IPS DF 6.9 (cell line): Measurements from ENCODE around the gene TAOK3.
"Not testable (repeated sequence)": the region's sequence is repeated elsewhere in the genome, so short reads cannot be mapped to it uniquely, and the experiment has no call there.

Source experiments
- DNase-seq: peaks from one replicate; pipeline ENCODE4 v3.0.0-alpha.2; 2013; ENCODE audit warnings: low read depth, low spot score
- H3K27ac ChIP-seq: one replicate; pipeline ENCODE4 v1.5.1; 2013; ENCODE audit warnings: low read length, control low read depth
- H3K27me3 ChIP-seq: 2 replicates; pipeline ENCODE4 v1.6.1; 2013; ENCODE audit warnings: mild to moderate bottlenecking, low read length; ENCODE audit not compliant: control insufficient read depth, insufficient read depth
- H3K36me3 ChIP-seq: 2 replicates; pipeline ENCODE4 v1.6.1; 2013; ENCODE audit warnings: low read length; ENCODE audit not compliant: control insufficient read depth, insufficient read depth
- H3K4me1 ChIP-seq: 2 replicates; pipeline ENCODE4 v1.6.1; 2013; ENCODE audit warnings: low read length; ENCODE audit not compliant: control insufficient read depth, insufficient read depth
- H3K4me3 ChIP-seq: 2 replicates; pipeline ENCODE4 v1.5.1; 2013; ENCODE audit warnings: mild to moderate bottlenecking, low read length
- H3K9me3 ChIP-seq: 2 replicates; pipeline ENCODE4 v1.6.1; 2013; ENCODE audit warnings: low read length, inconsistent platforms; ENCODE audit not compliant: control insufficient read depth, insufficient read depth
- WGBS: extraction: QIAGEN DNeasy Blood & Tissue Kit; methylation state at CpG from one replicate; pipeline ENCODE4 v1.1.7; 2013; ENCODE audit warnings: mixed read lengths, missing lambda C conversion rate; ENCODE audit not compliant: insufficient read length, insufficient coverage; 5-methylcytosine and 5-hydroxymethylcytosine counted together

TAOK3 gene

DNA sequence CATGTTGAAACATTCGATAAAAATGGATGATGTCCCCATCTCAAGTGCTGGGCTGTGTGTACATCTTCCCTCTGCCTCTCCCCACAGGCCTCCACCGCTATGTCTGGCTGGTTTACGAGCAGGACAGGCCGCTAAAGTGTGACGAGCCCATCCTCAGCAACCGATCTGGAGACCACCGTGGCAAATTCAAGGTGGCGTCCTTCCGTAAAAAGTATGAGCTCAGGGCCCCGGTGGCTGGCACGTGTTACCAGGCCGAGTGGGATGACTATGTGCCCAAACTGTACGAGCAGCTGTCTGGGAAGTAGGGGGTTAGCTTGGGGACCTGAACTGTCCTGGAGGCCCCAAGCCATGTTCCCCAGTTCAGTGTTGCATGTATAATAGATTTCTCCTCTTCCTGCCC is 228.2 kb downstream of the TAOK3 start:
- no peaks in the 10 kb centered on the region for H3K4me1 ChIP-seq
- no peak for DNase-seq
- no peak overlapping the region for H3K27ac ChIP-seq
- H3K27me3 ChIP-seq: no peaks in the 10 kb centered on the region
- H3K9me3 ChIP-seq: no peaks in the 10 kb centered on the region
- peaks cover 36% of the 10 kb centered on the region for H3K36me3 ChIP-seq
- no peak overlapping the region for H3K4me3 ChIP-seq
- WGBS: no CpG with 5 or more reads among the region's 13 CpGs

DNA sequence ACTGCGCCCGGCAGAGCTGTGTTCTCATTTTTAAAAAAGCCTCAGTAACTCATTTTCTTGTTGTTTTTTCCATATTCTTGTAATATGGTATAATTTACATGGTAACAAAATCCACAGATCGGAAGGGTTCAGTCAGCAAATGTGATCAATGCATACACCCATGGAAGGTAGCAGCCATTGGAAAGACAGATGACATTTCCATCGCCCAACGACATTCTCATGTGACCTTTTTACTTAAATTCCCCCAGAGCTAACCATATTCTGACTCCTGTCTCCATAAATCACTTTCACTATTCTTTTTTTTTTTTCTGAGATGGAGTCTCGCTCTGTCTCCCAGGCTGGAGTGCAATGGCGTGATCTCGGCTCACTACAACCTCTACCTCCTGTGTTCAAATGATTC is 231.9 kb downstream of the TAOK3 start:
- no CpG with 5 or more reads among the region's 8 CpGs for WGBS
- Histone ChIP-seq H3K9me3 (no peaks in the 10 kb centered on the region), H3K36me3 (peaks cover 36% of the 10 kb centered on the region), H3K27me3 (no peaks in the 10 kb centered on the region), H3K4me1 (no peaks in the 10 kb centered on the region), H3K4me3 (no peak overlapping the region), H3K27ac (no peak overlapping the region)
- no peak for DNase-seq

DNA sequence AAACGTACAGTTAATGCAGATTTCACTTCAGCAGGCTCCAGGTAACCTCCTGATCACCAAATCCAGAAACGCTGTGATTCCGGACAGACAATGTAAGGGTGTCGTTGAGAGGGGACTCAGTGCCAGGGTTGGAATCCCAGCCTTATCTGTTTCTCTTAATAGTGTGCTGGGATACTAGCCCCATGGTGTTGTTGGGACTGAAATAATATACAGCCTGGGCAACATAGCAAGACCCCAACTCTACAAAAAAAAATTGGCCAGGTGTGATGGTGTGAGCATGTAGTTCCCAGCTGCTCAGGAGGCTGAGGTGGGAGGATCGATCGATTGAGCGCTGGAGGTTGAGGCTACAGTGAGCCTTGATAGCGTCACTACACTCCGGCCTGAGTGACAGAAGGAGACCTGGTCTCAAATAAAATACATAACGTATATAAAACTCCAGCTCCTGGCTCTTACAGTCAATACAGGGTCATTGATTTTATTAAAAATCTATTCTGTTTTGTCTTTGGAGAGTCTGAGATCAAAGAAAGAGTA is 235.5 kb downstream of the TAOK3 start:
- Histone ChIP-seq H3K9me3 (no peaks in the 10 kb centered on the region), H3K27me3 (no peaks in the 10 kb centered on the region), H3K4me1 (no peaks in the 10 kb centered on the region), H3K27ac (no peak overlapping the region), H3K4me3 (peak overlapping the region; percentile 51; the same call in 1 of the 2 replicates), H3K36me3 (peaks cover 14% of the 10 kb centered on the region; the same call in 1 of the 2 replicates)
- no CpG with 5 or more reads among the region's 10 CpGs for WGBS
- no peak for DNase-seq

DNA sequence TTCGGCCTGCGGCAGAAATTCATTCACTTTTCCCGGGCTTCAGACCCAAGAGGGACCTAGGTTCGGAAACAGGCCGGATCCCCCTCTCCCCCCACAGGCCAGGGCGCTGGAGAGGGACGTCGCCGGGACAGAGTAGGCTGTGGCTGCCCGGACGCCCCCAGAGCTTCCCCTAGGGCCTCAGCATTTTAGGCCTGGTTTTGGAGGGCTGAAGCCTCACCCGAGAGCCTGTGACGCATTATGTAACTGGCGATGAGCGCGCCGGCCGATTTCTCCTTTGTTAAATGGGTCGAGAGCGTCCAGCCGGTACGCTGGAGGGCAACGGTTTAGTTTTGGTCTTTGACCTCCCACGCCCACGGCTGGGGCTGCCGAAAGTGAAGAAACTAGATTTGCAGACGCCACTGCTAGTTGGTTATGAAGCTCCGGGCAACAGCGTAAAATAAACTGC is 236.1 kb downstream of the TAOK3 start:
- H3K4me1 ChIP-seq: no peaks in the 10 kb centered on the region
- no CpG with 5 or more reads among the region's 29 CpGs for WGBS
- H3K9me3 ChIP-seq: no peaks in the 10 kb centered on the region
- peak overlapping the region; percentile 51 for H3K4me3 ChIP-seq
- H3K27ac ChIP-seq: no peak overlapping the region
- H3K36me3 ChIP-seq: peaks cover 14% of the 10 kb centered on the region; the same call in 1 of the 2 replicates
- no peak for DNase-seq
- no peaks in the 10 kb centered on the region for H3K27me3 ChIP-seq

DNA sequence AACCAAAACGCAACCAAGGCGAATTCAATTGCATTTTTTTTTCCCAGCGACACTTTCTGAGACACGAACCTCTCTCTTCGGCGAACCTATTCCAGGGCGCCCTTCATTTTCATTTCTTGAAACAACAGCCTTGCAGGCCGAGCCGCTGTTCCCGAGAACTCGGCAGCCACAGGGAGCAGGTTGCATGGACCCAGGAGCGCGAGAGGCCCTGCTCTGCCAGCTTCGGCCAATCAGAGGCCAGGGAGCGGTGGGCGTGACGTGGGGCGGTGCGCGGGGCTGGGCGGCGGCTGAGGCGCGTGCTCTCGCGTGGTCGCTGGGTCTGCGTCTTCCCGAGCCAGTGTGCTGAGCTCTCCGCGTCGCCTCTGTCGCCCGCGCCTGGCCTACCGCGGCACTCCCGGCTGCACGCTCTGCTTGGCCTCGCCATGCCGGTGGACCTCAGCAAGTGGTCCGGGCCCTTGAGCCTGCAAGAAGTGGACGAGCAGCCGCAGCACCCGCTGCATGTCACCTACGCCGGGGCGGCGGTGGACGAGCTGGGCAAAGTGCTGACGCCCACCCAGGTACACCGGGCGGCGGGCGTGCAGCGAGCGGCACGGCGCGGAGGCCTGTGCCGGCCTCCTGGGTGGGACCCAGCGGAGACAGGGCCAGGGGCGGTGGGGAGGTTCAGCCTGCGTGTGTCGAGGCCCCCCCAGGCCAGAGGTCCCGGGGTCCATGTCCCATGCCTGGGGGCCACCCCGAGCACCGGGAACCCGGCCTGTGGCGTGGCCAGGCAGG is 236.7 kb downstream of the TAOK3 start, which contains the start of gene PEBP1:
TSS of gene PEBP1 (plus strand) at position 337 of the 771 bp plus-strand sequence. CDS start at position 423, 86 bp downstream.
- WGBS: no CpG with 5 or more reads among the region's 70 CpGs

DNA sequence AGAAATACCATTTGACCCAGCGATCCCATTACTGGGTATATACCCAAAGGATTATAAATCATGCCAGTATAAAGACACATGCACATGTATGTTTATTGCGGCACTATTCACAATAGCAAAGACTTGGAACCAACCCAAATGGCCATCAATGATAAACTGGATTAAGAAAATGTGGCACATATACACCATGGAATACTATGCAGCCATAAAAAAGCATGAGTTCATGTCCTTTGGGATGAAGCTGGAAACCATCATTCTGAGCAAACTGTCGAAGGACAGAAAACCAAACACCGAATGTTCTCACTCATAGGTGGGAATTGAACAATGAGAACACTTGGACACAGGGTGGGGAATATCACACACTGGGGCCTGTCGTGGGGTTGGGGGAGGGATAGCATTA is 243.3 kb downstream of the TAOK3 start:
- not testable (repeated sequence) for H3K4me3 ChIP-seq, H3K27ac ChIP-seq, H3K36me3 ChIP-seq, H3K4me1 ChIP-seq, H3K9me3 ChIP-seq, H3K27me3 ChIP-seq, DNase-seq
- no CpG with 5 or more reads among the region's 5 CpGs for WGBS

More for the DNA sequence above, 236.7 kb downstream of the TAOK3 start, which contains the start of gene PEBP1:
- no peaks in the 10 kb centered on the region for H3K9me3 ChIP-seq
- peaks cover 11% of the 10 kb centered on the region; the same call in 1 of the 2 replicates for H3K36me3 ChIP-seq
- peak within 1 kb of the TSS; percentile 51 for H3K4me3 ChIP-seq
- H3K27ac ChIP-seq: no peak within 1 kb of the TSS
- H3K27me3 ChIP-seq: no peaks in the 10 kb centered on the region
- no peaks in the 10 kb centered on the region for H3K4me1 ChIP-seq
- peak; percentile 61 for DNase-seq

DNA sequence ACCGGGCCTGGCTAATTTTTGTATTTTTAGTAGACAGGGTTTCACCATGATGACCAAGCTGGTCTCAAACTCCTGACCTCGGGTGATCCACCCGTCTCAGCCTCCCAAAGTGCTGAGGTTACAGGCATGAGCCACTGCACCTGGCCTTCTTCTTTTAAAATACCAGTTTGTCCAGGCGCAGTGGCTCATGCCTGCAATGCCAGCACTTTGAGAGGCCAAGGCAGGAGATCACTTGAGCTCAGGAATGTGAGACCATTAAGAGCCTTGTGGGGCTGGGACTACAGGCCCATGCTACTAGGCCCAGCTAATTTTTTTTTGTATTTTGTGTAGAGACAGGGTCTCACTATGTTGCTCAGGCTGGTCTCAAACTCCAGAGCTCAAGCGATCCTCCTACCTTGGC is 244.8 kb downstream of the TAOK3 start:
- no peaks in the 10 kb centered on the region for H3K4me1 ChIP-seq
- H3K9me3 ChIP-seq: no peaks in the 10 kb centered on the region
- no CpG with 5 or more reads among the region's 5 CpGs for WGBS
- H3K27ac ChIP-seq: no peak overlapping the region
- H3K27me3 ChIP-seq: no peaks in the 10 kb centered on the region
- H3K36me3 ChIP-seq: no peaks in the 10 kb centered on the region
- no peak for DNase-seq
- no peak overlapping the region for H3K4me3 ChIP-seq

DNA sequence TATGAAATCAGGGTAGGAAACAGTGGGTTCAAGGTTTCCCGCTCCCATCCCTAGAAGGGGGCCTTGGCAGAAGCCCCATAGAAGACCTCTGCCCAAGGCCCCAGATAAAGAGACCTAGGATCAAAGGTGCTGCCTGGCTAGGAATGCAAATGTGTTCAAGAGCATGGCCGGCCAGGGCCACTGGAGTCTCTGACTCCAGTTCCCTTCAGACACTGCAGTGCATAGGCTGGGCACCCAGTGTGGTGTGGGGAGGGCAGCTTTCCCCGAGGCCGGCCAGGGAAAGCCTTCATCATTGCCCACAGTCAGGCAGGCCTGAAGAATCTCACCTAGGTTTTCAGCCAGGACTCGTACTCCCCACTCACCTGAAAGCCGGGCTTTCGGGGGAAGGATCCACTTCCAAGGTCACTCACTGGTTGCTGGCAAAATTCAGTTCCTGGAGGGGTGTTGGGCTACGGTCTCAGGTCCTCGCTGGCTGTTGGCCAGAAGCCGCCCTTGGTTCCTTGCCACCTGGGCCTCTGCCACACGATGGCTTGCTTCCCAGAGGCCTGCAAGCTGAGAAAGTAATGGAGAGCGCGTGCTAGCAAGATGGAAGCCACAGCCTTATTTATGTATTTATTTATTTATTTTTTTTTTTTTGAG is 246.5 kb downstream of the TAOK3 start:
- WGBS: no CpG with 5 or more reads among the region's 13 CpGs
- DNase-seq: no peak
- Histone ChIP-seq H3K27me3 (no peaks in the 10 kb centered on the region), H3K9me3 (no peaks in the 10 kb centered on the region), H3K36me3 (no peaks in the 10 kb centered on the region), H3K4me3 (no peak overlapping the region), H3K27ac (no peak overlapping the region), H3K4me1 (0 out of 2 replicates have a peak, but pooled peaks cover 1% of the 10 kb centered on the region)

DNA sequence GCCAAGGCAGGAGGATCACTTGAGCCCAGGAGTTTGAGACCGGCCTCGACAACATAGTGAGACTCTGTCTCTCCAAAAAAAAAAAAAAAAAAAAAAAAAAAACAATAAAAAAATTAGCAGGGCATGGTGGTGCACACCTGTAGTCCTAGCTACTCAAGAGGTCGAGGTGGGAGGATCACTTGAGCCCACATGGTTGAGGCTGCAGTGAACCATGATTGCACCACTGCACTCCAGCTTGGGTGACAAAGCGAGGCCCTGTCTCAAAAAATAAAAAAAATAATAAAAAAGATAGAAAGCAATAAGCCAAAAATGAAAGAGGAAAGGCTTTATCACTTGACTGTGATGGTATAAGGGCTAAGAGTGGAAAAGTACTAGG is 247.0 kb downstream of the TAOK3 start:
- Histone ChIP-seq H3K27me3 (no peaks in the 10 kb centered on the region), H3K9me3 (no peaks in the 10 kb centered on the region), H3K27ac (no peak overlapping the region), H3K4me1 (peaks cover 3% of the 10 kb centered on the region; the same call in 1 of the 2 replicates), H3K4me3 (no peak overlapping the region), H3K36me3 (no peaks in the 10 kb centered on the region)
- whole genome bisulfite sequencing: no CpG with 5 or more reads among the region's 4 CpGs
- DNase-seq: no peak

DNA sequence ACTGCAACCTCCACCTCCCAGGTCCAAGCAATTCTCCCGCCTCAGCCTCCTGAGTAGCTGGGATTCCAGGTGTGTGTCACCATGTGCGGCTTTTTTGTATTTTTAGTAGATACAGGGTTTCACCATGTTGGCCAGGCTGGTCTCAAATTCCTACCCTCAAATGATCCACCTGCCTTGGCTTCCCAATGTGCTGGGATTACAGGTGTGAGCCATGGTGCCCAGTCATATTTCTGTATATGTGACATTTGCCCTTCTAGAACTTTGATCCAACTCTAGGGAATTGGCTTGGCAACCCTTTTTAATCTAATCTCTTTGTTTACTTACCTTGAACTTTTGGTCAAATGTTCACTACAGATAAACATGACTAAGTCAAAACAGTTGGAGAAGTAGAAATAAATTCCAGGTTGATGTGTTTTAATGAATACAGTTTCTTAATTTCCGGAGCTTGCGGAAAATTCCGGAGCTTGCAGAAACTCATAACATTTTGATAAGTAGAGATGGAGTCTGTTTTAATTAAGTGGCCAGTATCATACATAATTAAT is 248.3 kb downstream of the TAOK3 start:
- Histone ChIP-seq H3K27me3 (no peaks in the 10 kb centered on the region), H3K4me1 (peaks cover 3% of the 10 kb centered on the region; the same call in 1 of the 2 replicates), H3K9me3 (no peaks in the 10 kb centered on the region), H3K27ac (no peak overlapping the region), H3K4me3 (no peak overlapping the region), H3K36me3 (no peaks in the 10 kb centered on the region)
- DNase-seq: no peak
- WGBS: no CpG with 5 or more reads among the region's 5 CpGs
